NCI-H446 treated with DMSO at 0.1 percent for 48 hours (cell line): ENCODE data around the gene PRSS56.
A peak's percentile ranks its signal among the peaks of the same experiment; 100 is the strongest.
"Not testable (repeated sequence)": the region's sequence is repeated elsewhere in the genome, so short reads cannot be mapped to it uniquely, and the experiment has no call there.

Experiments used
- DNase-seq: peaks from one replicate; lab custom pipeline; 2025; lab: John Stamatoyannopoulos, UW

The PRSS56 gene

GRCh38 chr2:232541961-232542714 is 21.9 kb downstream of the PRSS56 start:
- no peak for DNase-seq

- DNase-seq = no peak
Measured at GRCh38 chr2:232542715-232543467, 22.7 kb downstream of the PRSS56 start.

- no peak for DNase-seq
Measured at GRCh38 chr2:232543491-232543890, 23.3 kb downstream of the PRSS56 start.

GRCh38 chr2:232543928-232544631 is 23.9 kb downstream of the PRSS56 start:
- DNase-seq = no peak

- DNase-seq = no peak
Measured at GRCh38 chr2:232544674-232545073, 24.5 kb downstream of the PRSS56 start.

- DNase-seq = no peak
Measured at GRCh38 chr2:232545511-232546375, 25.6 kb downstream of the PRSS56 start.

GRCh38 chr2:232547991-232548390 is 27.8 kb downstream of the PRSS56 start:
- no peak for DNase-seq

GRCh38 chr2:232549655-232550353 is 29.6 kb downstream of the PRSS56 start:
- no peak for DNase-seq

- peak; percentile 71 for DNase-seq
Measured at GRCh38 chr2:232550354-232551249, 30.4 kb downstream of the PRSS56 start, which contains the start of the genes EIF4E2 and TIGD1. Gene EIF4E2, plus strand, starts transcription at chr2:232550689. Its CDS starts 36 bp downstream, at chr2:232550725. Gene TIGD1, minus strand, starts transcription at chr2:232550557. Its CDS starts 675 bp downstream, at chr2:232549882.

GRCh38 chr2:232551250-232551638 is 31.1 kb downstream of the PRSS56 start:
- no peak for DNase-seq

GRCh38 chr2:232551776-232552175 is 31.6 kb downstream of the PRSS56 start:
- DNase-seq = no peak

- DNase-seq = no peak
Measured at GRCh38 chr2:232556426-232556825, 36.2 kb downstream of the PRSS56 start.

- no peak for DNase-seq
Measured at GRCh38 chr2:232562515-232563151, 42.4 kb downstream of the PRSS56 start.

GRCh38 chr2:232563580-232563979 is 43.4 kb downstream of the PRSS56 start:
- no peak for DNase-seq

- no peak for DNase-seq
Measured at GRCh38 chr2:232567721-232568120, 47.5 kb downstream of the PRSS56 start.

- no peak for DNase-seq
Measured at GRCh38 chr2:232568161-232568560, 48.0 kb downstream of the PRSS56 start.

GRCh38 chr2:232569541-232569940 is 49.4 kb downstream of the PRSS56 start:
- DNase-seq = no peak

- DNase-seq = not testable (repeated sequence)
Measured at GRCh38 chr2:232570481-232570880, 50.3 kb downstream of the PRSS56 start.

GRCh38 chr2:232571026-232571474 is 50.9 kb downstream of the PRSS56 start:
- DNase-seq = no peak
